ENCODE results near the gene BAK1.

The BAK1 gene
- total RNA-seq = 44.6 to 47.7 reads per million in 2 experiments

DNA sequence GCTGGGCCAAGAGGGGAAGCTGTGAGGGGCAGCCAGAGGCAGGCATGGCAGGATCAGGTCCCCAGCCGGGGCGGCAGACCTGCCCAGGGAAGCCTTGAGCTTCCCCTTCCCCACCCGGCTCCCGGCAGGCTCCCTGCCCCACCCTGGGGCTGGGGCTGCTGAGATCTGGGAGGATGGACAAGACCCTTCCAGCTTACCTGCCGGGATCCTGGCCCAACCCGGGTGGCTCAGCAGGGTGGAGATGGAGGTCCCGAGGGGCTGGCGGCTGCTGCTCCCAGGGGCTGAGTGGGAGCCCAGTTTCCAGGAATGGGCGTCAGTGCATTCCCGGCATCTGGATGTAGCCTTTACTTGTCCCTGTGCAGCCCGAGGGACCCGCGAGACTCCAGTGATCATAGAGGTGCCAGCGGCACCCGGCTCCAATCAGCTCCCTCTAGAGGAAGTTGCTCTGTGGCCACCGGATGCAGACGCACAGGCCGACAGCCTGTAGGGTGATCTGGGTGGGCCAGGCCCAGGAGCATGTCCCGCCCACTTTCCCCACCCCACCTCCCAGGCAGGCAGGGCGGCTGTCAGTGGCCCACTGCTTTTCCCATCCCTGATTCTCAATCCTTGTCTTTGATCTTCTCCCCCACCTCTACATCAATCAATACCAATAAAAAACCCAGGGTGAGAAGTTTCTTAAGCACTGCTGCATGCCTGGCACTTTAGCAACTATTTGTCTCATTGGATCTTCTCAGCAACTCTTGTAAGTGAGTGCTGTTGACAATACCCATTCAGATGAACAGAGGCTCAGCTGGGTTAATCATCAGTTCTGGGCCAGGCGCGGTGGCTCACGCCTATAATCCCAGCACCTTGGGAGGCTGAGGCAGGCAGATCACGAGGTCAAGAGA, at the start of gene BAK1:
TSS of gene BAK1 (minus strand) at position 449 of the 887 bp plus-strand sequence. CDS start 2,672 bp downstream, outside the sequence.
- peak; percentile 76 for DNase-seq (ENCODE audit: low read depth)

DNA sequence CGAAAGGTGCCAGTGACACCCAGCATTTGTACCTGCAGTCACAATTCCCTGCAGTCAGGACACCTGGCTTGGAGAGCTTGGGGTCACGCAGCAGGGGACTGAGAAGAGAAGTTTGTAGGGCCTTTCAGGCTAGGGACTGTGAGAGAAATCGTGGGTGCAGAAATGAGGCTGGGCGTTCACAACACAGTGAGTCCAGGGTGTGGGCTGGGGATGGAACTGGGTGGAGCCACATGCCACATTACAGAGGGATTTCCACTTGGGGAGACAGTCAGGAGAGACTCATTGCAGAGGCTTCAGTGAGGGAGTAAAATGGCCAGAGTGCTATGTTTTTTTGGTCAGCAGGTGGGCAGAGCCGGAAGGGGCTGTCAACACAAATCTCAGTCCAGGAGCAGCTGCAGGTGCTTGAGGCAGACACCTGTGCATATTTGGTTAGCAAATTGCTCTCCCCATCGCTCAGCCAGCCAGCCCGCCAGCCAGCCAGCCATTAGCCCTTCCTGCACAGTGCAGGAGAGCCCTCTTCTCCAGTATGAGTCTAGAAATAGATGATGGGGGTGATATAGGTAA, 48.4 kb upstream of the BAK1 start:
- DNase-seq (ENCODE audit: low read depth) = no peak

DNA sequence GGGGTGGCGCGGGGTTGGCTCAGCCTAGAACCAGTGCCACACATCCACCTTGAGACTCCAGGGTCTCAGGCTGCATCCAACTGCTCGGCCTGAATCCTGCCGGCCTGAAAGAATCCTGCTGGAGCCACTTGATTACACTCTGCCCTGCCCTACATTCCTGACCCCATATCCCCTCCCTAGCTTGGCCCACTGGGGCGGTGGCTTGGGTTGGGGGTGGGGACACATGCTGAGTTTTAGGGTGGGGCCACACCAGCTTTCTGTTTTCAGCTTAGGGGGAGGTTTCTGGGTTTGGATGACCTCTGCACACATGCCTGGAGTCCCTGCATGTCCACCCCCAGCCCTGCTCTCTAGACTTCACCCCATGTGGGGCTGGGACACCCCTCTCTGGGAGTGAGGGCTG, 47.8 kb upstream of the BAK1 start:
- DNase-seq (ENCODE audit: low read depth) = no peak

DNA sequence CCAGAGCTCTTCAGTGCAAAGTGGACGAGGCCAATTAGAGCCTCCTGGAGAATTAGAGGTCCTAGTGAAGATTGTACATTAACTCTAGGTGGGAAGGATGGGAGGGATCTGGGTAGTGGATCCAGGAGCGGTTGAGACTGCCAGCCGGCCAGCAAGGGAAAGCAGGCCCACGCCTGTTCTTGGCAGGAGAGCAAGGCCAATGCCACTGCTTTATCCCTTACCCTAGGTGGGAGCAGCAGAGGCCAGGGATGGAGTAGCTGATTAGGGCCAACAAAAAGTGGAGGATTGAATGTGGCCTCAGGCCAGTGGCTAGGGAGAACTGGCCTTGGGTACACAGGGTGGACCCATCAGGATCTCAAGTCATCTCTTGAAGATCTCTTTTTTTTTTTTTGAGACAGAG, 44.8 kb upstream of the BAK1 start:
- no peak for DNase-seq (ENCODE audit: low read depth)

DNA sequence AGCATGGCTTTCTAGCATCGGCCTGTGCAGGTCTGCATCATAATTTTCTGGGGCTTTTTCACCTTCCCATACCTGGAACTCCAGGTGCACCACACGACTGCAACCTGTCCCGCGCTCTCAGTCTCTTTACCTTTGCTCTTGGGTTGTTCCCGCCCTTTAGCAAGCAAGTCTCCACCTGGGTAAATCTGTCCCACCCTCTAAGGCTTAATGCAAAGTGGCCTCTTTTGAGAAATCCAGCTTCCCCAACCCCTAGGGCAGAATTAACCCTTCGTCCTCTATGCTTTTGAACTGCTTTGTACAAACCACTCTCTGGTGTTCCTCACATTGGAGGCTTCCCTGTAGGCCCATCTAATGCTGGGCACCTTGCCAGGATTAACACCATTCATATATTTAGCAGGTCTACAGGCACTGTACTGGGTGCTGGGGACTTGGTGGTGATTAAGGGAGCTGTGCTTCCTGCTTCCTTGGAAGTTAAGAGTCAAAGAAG, 43.9 kb upstream of the BAK1 start:
- no peak for DNase-seq (ENCODE audit: low read depth)

DNA sequence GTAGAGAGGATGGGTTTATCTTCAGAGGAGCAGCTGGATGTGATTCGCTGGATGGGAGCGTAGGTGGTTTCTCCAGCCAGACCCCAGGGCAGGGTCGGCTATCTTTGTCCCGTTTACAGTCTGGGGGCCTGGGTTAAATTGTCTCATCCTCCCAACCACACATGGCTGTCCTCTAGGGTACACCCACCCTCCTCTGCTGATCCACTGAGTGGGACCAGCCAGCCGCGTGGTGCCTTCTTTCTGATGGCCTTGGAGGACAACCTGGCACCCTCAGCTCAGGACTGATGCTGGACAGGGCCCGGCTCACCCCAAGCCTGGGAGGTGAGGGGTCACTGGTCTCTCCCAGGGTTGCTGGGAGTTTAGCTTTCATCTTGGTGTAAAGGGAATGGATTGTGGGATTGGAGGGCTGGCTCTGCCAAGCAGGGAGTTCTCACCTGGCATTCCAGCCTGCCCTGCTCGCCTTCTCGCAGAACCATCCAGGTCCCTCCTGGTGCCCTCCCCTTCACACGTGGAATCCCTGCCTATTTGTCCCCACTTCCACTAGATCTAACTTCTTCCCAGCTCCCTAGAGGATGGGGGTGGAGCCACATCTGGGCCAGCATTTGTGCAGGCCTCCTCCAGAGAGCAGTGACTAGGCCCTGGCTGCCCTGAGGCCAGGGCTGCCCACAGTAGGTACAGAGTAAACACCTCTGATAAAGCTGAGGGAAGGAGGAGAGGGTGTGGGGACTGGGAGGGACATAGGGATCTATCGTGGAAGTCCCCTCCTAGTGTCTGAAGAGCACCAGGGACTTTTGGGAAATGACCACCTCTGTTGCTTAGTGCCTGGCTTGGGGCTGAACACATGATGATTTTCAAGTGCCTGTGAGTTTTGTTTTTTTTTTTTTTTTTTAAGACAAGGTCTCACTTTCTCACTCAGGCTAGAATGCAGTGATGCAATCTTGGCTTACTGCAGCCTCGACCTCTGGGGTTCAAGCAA, 42.7 kb upstream of the BAK1 start:
- DNase-seq (ENCODE audit: low read depth) = no peak

DNA sequence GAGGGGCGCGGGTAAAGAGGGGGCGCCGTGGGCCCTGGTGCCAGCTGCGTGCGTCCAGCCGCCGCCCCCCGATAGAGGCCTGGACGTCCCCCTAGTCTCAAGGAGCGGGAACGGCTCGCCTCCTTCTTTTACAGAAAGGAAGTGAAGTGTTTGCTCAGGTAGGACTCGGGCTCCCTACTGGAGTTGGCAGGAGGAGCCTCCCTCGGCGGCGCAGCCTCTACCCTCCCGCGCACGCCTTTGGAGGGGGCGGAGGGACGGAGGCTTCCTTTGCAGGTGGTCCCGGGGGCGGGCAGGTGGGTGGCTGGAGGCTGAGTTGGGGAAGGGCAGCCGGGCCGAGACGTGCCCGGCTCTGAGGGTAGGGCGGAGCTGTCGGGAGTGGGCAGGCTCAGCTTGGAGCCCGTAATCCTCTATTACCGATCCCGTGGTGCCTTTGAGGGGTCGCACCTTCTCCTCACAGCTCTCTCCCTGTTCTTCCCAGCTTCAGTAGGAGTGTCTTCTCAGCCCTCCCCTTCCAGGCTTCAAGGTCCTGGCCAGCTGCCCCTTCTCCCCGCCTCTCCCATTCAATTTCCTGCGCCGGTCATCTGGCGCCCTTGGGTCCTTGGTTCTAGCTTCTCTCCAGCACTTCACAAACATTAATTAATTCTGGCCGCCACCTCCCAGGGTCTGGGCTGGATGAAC, 41.8 kb upstream of the BAK1 start:
- no peak for DNase-seq (ENCODE audit: low read depth)

DNA sequence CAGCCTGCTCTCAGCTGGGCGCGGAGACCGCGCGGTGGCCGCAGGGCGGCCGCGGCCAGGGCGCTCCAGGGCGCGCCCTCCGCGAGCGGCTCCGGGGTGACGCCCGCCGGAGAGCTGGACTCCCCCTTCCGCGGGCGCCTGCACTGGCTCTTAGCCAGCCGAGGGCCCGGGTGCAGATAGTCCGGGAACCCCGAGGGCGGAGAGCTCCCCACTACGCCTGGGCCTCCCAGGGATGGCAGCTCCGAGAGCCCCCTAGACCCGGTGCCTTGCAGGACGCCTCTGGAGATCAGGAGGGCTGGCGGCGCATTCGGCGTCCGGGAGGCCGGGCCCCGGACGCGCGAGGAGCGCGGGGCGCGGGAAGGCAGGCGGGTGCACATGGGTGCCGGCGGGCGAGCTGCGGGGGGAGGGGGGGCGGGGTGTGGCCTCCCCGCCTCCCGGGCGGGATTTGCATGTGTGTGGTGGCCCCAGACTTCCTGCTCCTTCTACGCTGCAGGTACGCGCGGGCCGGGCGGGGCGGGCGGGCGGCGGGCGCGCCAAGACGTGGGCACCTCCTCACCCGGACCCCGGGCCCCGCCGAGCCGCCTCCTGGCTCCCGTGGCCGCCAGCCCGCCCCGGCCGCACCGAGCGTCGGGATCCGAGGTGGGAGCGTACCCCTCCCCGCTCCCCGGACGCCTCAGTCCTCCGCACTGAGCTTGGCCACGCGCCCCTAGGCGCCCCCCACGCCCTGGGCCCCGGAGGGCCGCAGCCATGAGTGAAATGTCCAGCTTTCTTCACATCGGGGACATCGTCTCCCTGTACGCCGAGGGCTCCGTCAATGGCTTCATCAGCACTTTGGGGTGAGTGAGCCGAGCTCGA, 41.0 kb upstream of the BAK1 start, which contains the start of gene ITPR3:
TSS of gene ITPR3 (plus strand) at position 467 of the 855 bp plus-strand sequence. CDS start at position 748, 281 bp downstream.
- DNase-seq (ENCODE audit: low read depth) = peak; percentile 69

DNA sequence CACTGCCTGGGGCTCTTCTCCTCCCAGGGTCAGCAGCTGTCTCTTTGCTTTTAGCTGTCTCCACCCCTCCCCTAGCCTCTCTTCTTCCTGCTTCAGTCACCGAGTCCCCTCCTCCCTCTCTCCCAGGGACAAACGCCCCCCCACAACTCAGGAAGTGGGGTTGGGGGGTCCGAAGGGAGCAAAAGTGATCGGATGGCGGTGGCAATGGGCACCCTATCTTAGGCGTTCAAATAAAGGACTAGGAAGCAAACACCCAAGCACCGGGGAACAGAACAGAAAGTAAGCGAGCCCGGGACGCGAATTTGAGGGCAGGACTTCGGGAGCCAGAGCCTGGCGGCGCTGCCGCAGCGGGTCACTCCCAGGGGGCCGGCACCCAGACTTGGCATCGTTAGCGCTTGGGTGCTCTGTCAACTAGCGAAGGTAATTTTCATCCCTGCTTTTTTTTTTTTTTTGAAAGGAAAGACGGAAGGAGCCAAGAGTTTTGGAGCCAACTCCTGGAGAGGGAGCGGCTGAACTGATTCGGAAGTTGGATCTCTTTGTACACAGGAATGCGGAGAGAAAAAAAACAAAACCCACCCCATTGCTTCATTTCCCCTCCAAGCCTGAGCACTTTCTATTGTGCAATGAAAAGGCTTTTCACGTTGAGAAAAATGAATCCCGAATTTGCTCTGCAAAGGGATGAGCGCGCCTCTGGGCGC, 40.2 kb upstream of the BAK1 start:
- no peak for DNase-seq (ENCODE audit: low read depth)

DNA sequence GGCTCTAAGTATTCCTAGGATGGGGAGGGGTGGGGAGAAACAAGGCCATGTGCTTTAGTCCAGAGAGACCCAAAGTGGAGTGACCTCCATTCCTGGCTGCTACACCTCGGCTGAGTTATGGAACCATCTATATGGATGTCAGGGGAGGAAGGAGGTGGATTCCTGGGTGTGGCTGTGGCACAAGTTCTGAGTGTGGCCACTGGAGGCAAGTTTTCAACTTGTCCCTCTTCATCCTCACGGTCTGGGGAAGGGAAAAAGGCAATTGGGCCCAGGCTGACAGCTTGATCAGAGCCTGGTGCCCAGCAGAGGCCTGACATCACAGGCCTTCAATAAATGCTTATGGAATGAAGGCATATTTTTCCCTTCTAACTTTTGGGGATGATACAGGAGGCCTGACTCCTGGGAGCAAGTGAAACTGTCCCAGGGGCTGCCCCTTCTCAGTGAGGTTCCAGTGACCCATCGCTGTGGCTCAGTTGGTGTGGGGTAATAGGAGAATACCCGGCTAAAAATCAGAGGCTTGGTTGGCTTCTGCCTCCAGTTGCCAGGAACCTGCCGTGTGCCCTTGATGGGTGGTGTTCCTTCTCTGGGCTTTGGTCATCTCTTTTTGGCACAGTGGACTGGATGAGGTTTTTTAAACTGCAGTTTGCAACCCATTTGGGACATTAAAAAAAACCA, 39.2 kb upstream of the BAK1 start:
- no peak for DNase-seq (ENCODE audit: low read depth)

DNA sequence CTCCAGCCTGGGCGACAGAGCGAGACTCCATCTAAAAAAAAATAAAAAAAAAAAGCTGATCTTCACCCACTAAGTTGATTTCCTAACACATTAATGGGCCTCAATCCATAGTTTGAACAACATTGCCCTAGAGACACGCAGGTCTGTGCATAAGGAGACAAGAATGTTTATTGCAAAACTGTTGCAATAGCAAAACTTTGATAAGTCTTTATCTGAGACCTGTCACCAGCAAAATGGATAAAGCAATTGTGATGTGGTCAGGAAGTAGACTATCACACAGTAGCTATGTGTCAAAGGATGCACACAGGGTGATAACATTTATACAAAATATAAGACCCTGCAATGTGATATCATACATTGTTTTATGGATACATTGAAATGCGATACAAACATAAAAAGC, 36.8 kb upstream of the BAK1 start:
- DNase-seq (ENCODE audit: low read depth) = no peak

DNA sequence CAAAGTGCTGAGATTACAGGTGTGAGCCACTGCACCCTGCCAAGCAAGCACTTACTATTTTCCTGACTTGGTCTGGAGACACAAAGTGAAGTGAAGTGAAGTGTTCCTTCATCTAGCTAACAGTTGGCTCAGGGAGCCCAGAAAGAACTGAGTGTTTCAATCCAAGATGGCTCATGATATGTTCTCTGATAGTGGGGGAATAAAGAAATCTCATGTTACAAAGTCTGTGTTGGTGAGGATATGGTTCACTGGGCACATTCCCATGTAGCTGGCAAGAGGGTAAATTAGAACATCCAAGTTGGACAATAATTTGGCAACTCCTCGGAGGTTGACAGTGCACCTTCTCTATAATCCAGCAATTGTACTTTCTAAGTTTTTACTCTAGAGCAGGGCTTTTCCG, 36.0 kb upstream of the BAK1 start:
- no peak for DNase-seq (ENCODE audit: low read depth)

DNA sequence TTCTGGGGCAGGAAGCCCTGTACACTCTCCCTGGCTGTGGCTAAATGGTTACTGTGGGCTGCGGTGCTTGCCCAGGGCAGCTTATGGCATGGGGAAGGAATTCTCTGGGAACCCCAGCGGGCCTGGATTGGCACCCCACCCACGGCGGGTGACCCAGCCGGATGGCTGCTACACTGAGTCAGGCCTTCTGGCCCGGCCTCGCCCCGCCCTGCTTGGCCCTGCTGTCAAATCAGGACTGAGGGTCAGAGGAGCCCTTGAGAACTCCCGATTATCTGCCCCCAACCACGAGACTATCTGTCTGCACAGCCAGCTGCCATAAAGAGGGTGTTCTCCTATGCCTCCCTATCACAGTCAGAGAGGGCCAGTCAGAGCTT, 33.7 kb upstream of the BAK1 start:
- DNase-seq (ENCODE audit: low read depth) = no peak

DNA sequence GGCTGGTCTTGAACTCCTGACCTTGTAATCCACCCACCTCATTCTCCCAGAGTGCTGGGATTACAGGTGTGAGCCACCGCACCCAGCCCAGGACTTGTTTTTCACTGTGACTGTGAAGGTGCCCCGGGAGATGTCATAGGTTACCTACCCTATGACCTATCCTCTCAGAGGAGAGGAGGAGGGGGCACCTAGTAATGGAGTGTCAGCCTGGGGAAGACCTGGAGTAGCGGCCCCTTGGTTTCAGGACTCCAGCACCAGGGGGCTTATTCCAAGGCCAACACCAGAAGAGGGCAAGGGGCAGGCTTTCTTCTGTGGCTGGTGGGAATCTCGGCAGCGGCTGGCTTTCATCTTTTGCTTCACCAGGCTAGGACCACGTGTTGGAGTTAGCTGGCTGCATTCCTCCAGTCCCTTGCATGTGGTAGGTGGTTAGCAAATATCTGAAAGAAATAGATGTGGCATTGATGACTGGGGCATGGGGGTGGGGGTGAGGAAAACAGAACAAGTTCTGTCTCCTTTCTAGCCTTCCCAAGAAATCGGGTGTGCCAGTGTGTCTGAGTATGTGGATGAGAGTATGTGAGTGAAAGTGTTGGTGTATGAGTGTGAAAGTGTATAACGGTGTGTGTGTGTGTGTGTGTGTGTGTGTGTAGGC, 33.2 kb upstream of the BAK1 start:
- DNase-seq (ENCODE audit: low read depth) = no peak

DNA sequence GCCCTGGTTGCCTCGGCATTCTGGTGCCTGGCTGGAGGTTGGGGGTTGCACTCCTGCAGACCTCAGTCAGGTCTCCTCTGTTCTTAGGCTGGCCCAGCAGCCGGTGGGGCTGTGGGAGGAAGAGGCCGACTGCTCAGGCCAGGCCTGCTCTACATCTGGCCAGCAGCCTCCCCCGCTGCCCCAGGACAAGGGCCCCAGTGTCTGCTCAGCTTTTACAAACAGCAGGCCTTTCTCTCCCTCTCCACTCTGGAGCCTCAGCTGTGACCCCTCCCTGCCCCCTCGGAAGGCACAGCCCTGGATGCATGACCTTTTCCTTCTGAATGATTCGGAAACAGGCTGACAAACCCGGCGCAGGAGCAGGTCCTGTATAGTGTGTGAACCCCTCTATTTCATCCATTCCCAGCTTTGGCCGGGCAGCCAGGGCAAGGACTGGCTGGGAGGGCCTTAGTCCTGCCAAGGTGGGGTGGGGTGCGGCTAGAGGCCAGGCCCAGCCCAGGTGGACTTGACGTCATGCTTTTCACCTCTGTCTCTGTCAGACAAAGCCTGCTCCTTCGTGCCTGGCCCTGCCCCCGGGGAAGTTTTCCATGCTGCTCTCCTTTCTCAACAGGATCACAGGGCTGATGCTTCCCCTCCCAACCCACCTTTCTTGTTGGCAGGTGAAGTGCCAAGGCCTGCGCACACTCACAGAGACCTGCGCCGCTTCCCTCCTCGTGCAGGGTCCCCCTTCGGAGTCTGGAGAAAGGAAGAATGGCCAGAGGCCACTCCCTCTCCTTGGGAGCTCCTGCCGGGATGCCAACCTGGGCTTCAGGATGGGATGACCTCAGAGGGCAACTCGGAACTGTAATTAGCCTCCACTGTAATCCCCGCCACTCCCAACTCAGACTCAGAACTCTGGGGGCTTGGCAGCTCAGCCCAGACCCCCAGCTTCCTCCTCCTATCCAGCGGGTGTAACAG, 31.0 kb upstream of the BAK1 start:
- no peak for DNase-seq (ENCODE audit: low read depth)

DNA sequence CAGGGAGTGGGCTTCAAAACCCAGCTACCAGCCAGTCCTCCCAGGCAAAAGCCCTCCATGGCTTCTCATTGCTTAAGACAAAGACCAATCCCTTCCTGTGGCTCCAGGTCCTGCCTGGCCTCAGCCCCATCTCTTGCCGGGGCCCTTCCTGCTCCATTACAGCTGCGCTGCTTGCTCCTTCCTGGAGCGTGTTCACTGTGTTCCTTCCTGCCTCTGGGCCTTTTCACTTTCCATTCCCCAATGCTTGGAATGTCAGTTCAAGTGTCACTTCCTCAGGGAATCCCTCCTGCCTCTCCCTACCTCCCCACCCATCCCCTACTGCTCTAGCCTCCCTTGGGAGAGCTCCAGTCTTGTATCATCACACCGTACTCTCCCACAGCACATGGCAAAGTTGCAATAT, 30.0 kb upstream of the BAK1 start:
- DNase-seq (ENCODE audit: low read depth) = no peak

DNA sequence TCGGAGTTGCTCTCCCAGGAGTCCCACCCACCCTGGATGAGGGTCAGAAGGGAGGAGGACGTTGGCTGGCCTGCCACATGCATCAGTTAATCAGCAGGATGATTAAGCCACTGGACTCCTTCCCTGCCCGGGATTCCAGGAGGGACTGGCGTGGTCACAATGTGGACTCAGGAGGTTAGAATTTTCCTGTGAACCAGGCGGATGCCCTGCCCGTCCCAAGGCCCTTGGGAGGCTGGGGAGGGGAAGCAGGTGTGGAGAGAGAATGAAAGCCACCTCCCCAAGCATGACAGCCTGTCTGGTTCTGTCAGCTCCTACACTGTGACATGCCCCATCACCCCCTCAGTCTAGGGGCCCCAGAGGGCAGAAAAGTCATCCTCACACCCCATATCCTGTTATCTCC, 29.5 kb upstream of the BAK1 start:
- DNase-seq (ENCODE audit: low read depth) = no peak

DNA sequence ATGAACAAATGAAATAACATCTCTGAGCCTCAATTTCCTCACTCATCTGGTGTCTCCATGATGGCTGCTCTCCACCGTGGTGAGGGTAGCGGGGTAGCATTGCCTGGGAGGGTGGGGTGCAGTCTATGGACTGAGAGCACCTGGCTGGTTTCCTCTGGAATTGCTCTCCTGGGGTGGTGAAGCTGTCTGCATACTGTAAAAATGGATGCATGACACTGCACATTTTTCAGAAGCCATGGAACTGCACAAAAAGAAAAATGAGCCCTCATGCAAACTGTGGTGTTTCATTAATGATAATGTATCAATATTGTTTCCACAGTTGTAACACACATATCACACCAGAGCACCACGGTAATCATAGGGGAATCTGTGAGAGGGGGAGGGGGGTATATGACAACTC, 28.9 kb upstream of the BAK1 start:
- no peak for DNase-seq (ENCODE audit: low read depth)
